ENCODE data around the gene CADPS.

DNA sequence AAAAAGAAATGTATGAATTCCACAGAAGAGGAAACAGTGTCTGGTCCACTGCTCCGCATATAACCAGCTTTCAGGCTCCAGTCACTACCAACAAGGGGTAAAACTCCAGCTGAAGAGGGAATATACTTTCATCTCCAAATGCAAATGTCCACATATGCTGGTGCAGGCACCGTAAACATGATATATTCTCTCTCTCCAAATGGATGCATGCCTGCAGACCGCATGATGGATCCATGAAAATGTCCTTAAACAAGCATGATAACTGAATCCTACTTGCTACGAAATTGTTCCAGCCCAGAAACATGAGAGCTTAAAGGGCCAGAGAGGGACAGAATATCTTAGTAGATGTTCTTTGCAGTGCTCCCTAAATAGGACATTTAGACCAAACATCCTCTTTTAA, 351.5 kb downstream of the CADPS start:
- TF ChIP-seq, protein P1, sequence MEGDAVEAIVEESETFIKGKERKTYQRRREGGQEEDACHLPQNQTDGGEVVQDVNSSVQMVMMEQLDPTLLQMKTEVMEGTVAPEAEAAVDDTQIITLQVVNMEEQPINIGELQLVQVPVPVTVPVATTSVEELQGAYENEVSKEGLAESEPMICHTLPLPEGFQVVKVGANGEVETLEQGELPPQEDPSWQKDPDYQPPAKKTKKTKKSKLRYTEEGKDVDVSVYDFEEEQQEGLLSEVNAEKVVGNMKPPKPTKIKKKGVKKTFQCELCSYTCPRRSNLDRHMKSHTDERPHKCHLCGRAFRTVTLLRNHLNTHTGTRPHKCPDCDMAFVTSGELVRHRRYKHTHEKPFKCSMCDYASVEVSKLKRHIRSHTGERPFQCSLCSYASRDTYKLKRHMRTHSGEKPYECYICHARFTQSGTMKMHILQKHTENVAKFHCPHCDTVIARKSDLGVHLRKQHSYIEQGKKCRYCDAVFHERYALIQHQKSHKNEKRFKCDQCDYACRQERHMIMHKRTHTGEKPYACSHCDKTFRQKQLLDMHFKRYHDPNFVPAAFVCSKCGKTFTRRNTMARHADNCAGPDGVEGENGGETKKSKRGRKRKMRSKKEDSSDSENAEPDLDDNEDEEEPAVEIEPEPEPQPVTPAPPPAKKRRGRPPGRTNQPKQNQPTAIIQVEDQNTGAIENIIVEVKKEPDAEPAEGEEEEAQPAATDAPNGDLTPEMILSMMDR (conservative IDR thresholded peaks at IDR 0.05): no peak
- TF ChIP-seq ZFX (IDR thresholded peaks at IDR 0.05): no peak
